HG03060 (cell line): ENCODE measurements around the gene PCDHGB1.
A peak's percentile ranks its signal among the peaks of the same experiment; 100 is the strongest.
"Not testable (repeated sequence)": the region's sequence is repeated elsewhere in the genome, so short reads cannot be mapped to it uniquely, and the experiment has no call there.

Source experiments
- ATAC-seq: cut with Tn5 transposase; IDR thresholded peaks from one replicate; pipeline ENCODE4 v1.9.1; 2021; ENCODE audit warnings: low read depth, moderate number of reproducible peaks; ENCODE audit not compliant: unreplicated experiment

Gene PCDHGB1

DNA sequence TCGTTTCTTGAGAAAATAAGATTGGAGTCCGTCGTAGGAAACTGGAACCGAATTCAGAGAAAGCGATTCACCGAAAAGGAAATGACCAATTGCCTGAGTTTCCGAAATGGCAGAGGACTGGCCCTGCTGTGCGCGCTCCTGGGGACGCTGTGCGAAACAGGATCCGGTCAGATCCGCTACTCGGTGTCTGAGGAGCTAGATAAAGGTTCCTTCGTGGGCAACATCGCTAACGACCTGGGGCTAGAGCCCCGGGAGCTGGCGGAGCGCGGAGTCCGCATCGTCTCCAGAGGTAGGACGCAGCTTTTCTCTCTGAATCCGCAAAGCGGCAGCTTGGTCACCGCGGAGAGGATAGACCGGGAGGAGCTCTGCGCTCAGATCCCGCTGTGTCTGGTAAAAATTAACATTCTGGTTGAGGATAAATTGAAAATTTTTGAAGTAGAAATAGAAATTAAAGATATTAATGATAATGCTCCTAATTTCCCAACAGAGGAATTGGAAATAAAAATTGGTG is 5.9 kb upstream of the PCDHGB1 start:
- no peak for ATAC-seq

GRCh38 chr5:141345327-141345726 is 4.6 kb upstream of the PCDHGB1 start:
- ATAC-seq = no peak

- ATAC-seq = not testable (repeated sequence)
Observed at GRCh38 chr5:141346017-141346416, 3.9 kb upstream of the PCDHGB1 start.

DNA sequence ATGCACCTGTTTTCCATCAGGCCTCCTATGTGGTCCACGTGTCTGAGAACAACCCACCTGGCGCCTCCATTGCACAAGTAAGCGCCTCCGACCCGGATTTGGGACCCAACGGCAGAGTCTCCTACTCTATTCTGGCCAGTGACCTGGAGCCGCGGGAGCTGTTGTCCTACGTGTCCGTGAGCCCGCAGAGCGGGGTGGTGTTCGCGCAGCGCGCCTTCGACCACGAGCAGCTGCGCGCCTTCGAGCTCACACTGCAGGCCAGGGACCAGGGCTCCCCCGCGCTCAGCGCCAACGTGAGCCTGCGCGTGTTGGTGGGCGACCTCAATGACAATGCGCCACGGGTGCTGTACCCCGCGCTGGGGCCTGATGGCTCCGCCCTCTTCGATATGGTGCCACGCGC is 1.7 kb downstream of the PCDHGB1 start:
- ATAC-seq = no peak

- no peak for ATAC-seq
Observed at GRCh38 chr5:141354900-141355469, 5.1 kb downstream of the PCDHGB1 start, which contains the start of gene PCDHGA4. TSS of gene PCDHGA4 (plus strand) at chr5:141355021. CDS start at chr5:141355108, 87 bp downstream.

GRCh38 chr5:141355641-141356040 is 5.7 kb downstream of the PCDHGB1 start:
- no peak for ATAC-seq

GRCh38 chr5:141356133-141356532 is 6.2 kb downstream of the PCDHGB1 start:
- no peak for ATAC-seq

DNA sequence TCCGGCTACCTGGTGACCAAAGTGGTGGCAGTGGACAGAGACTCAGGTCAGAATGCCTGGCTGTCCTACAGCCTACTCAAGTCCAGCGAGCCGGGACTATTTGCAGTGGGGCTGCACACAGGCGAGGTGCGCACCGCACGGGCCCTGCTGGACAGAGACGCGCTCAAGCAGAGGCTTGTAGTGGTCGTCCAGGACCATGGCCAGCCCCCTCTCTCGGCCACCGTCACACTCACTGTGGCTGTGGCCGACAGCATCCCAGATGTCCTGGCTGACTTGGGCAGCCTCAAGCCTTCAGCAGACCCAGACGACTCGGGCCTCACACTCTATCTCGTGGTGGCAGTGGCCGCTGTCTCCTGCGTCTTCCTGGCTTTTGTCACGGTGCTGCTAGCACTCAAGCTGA is 7.1 kb downstream of the PCDHGB1 start:
- no peak for ATAC-seq

DNA sequence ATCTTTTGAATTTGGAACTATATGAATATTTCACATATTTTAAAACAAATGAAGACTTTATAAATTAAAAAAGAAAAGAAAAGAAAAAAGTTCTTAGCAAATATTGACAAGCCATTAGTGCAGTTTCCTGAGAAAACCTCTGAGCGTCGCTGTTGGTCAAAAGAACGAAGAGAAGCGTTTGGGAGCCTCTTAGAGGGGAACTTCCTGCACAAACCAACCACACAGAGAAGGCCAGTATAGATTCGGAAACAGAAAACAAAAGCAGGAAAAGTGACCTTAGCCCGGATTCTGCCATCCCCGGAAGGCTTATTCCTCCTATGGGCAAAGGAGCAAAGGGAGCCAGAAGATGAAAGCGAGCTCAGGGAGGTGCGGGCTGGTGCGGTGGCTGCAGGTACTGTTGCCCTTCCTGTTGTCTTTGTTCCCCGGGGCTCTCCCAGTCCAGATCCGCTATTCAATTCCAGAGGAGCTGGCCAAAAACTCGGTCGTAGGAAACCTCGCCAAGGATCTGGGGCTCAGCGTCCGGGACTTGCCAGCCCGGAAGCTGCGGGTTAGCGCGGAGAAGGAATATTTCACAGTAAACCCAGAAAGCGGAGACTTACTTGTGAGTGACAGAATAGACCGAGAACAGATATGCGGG is 10.0 kb downstream of the PCDHGB1 start, which contains the start of gene PCDHGB2:
Gene PCDHGB2 (plus strand): TSS at position 205 of the 637 bp plus-strand sequence. CDS start 142 bp downstream, at position 347.
- no peak for ATAC-seq

GRCh38 chr5:141360685-141361084 is 10.8 kb downstream of the PCDHGB1 start:
- ATAC-seq = no peak

DNA sequence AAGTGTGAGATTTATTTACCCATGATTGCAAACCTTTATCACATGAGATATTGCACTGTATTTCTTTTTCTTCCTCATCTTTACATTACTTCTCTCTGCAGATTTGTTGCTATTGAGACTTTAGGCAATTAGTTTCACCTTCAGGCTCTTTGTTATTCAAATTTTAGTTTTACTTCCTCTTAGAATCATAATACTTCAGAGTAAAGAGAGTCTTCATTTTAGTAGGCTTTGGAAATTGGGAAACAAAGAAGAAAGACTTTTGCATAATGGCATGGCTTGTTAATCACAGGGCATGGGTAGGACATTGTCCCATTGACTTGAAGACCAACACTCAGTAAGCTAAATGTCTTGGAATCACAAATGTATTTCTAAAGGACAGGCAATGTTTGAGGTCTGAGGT is 12.8 kb downstream of the PCDHGB1 start:
- no peak for ATAC-seq

DNA sequence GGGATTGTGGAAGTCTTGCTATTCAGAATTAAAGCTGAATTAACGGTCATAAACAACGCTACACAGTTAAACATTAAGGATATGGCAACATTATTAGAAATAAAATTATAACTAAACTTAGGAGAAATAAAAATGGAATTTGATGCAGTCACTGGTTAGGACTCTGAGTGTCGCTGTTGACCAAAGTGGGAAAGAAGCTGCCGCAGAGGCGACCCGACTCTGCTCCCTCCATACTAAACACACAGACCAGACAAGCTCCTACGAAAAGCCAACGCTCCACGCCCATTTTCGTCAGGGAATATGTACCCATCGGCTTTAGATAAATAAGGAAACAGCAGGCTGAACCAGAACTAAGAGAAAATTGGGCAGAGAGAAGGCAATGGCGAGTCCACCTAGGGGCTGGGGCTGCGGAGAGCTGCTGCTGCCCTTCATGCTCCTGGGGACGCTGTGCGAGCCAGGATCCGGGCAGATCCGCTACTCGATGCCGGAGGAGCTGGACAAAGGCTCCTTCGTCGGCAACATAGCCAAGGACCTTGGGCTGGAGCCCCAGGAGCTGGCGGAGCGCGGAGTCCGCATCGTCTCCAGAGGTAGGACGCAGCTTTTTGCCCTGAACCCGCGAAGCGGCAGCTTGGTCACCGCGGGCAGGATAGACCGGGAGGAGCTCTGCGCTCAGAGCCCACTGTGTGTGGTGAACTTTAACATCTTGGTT is 14.2 kb downstream of the PCDHGB1 start, which contains the start of gene PCDHGA5:
Gene PCDHGA5 (plus strand): TSS at position 211 of the 709 bp plus-strand sequence. CDS start 169 bp downstream, at position 380.
- ATAC-seq = no peak

- ATAC-seq = no peak
Observed at GRCh38 chr5:141366016-141366896, 16.4 kb downstream of the PCDHGB1 start.

- ATAC-seq = peak; percentile 88
Observed at GRCh38 chr5:141369994-141370848, 20.3 kb downstream of the PCDHGB1 start, which contains the start of gene PCDHGB3. TSS of gene PCDHGB3 (plus strand) at chr5:141370242. CDS start at chr5:141370395, 153 bp downstream.

DNA sequence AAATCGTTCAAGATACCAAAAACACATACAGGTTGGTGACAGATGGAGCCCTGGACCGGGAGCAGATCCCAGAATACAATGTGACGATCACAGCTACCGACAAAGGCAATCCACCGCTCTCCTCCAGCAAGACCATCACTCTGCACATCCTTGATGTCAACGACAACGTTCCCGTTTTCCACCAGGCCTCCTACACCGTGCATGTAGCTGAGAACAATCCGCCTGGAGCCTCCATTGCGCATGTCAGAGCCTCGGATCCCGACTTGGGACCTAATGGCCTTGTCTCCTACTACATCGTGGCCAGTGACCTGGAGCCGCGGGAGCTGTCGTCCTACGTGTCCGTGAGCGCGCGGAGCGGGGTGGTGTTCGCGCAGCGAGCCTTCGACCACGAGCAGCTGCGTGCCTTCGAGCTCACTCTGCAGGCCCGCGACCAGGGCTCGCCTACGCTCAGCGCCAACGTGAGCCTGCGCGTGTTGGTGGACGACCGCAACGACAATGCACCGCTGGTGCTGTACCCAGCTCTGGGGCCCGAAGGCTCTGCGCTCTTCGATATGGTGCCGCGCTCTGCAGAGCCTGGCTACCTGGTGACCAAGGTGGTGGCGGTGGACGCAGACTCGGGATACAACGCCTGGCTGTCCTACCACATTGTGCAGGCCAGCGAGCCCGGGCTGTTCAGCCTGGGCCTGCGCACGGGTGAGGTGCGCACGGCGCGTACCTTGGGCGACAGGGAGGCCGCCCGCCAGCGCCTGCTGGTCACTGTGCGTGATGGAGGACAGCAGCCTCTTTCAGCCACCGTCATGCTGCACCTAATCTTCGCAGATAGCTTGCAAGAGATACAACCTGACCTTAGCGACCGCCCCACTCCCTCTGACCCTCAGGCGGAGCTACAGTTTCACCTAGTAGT is 21.9 kb downstream of the PCDHGB1 start:
- no peak for ATAC-seq

- no peak for ATAC-seq
Observed at GRCh38 chr5:141373673-141374317, 23.9 kb downstream of the PCDHGB1 start, which contains the start of gene PCDHGA6. TSS of gene PCDHGA6 (plus strand) at chr5:141373891. CDS start at chr5:141374084, 193 bp downstream.

GRCh38 chr5:141374627-141375026 is 24.7 kb downstream of the PCDHGB1 start:
- ATAC-seq = no peak
